GM21390 (cell line): Measurements from ENCODE around the gene TLL1.

Source experiments
- ATAC-seq: cut with Tn5 transposase; IDR thresholded peaks from one replicate; pipeline ENCODE4 v1.9.1; 2021; ENCODE audit not compliant: unreplicated experiment

The TLL1 gene

GRCh38 chr4:165872461-165873297 lies at the start of gene TLL1:
TSS of gene TLL1 (plus strand) at chr4:165873237. CDS start at chr4:165873905, 668 bp downstream.
- ATAC-seq, result no peak

- no peak for ATAC-seq
These were observed 46.9 kb upstream of the TLL1 start for GRCh38 chr4:165826166-165826565.

DNA sequence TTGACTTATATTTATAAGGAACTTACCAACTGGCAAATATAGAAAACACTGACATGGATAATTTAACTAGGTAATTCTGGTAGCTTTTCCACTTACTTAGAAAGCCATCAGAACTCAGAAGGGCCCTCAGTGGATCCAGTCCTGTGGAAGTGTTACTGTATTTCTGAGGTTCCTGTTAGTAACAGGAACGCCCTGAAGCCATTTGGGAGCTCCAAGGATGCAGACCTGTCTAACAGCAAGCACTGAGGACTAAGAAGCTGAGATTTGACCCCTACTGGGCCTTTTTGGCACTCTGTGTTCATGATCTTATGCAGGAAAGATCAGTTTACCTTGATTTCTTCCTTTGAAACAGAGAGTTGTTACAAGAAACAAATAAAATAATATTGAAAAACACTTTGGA lies 46.0 kb upstream of the TLL1 start:
- no peak for ATAC-seq

GRCh38 chr4:165828928-165829327 lies 44.1 kb upstream of the TLL1 start:
- ATAC-seq, result no peak

GRCh38 chr4:165834116-165834515 lies 38.9 kb upstream of the TLL1 start:
- ATAC-seq, result no peak

DNA sequence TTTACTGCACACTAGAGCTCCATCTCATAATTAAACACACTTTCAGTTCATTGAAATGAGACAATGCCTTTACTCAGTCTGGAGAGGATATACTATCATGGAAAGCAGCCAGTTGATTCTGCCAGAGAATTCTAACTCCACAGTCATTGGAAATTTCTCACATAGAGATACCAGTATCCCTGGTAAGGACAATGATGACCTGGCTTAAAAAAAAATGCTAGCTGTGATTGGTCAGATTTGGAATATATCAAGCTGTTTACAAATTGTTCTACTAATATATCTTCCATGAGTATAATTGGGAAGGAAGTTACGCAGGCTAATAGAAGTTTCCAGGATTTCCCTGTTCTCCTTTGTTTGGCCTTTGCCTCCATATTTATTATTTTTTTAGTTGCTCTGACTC lies 34.5 kb upstream of the TLL1 start:
- ATAC-seq, result no peak

DNA sequence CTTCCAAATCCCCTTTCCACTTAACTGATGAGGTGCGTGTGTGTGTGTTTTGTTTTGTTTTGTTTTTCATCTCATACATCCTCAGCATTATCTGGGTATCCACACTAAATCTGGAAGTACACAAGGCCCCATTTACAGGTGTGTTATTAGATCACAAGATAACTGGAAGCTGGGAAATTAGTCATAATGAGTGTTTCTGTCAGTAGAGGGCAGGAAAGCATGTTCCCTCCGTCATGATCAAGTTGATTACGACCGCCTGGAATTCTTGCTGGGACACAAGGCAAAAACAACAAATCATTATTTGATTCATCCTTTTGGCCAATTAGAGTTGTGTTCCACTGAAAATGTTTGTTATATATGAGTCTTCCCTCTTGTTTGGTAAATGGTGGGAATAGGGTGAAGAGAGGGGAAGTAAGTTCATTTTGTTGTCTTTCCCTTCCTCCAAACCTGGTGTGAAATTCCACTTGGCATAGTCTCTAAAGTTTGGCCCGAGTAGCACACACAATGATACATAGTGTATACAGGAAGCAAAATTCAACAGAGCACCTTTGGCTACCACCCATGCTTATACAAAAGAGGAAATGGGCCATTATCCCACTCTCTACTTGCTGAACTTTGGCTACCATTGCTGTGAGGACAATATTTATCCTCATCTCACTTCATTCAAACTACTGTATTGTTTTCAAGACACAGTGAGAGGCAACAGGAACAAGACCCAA lies 33.3 kb upstream of the TLL1 start:
- no peak for ATAC-seq

GRCh38 chr4:165842684-165843083 lies 30.4 kb upstream of the TLL1 start:
- no peak for ATAC-seq

DNA sequence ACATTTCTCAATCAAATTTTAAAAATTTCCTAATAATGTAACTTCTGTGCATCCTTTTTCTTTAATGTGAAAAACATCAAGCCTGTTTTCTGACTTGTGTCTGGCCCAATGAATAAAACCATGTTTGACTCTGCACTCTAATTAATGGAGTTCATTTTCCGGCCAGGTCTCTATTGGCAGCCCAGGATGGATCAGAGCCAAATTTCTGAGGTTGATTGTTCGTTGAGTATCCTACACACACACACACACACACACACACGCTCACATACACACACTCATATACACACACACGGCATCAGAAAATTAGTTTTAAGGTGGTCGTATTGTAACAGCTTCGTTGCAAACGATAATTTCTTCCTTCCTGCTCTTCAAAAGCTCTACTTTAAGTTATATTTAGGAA lies 28.9 kb upstream of the TLL1 start:
- ATAC-seq, result no peak

GRCh38 chr4:165851256-165851655 lies 21.8 kb upstream of the TLL1 start:
- ATAC-seq, result no peak

GRCh38 chr4:165855191-165855590 lies 17.8 kb upstream of the TLL1 start:
- no peak for ATAC-seq

DNA sequence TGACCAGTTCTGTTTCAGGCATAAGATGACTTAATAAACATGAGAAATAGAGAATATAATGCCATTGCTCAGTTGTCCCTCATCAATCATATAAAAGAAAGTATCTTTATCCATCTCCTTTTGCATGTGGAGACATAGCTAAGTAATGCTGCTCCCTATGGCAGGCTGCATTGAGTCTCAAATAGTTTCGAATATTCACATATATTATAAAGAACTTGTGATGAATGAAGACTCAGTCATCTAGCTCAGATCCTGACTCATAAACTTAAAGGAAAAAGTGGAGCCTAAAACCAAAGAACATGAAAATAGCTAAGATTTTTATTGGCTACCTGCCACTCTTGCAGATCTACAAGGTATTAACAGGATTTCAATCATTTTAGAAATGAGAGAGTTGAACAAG lies 11.7 kb upstream of the TLL1 start:
- no peak for ATAC-seq

DNA sequence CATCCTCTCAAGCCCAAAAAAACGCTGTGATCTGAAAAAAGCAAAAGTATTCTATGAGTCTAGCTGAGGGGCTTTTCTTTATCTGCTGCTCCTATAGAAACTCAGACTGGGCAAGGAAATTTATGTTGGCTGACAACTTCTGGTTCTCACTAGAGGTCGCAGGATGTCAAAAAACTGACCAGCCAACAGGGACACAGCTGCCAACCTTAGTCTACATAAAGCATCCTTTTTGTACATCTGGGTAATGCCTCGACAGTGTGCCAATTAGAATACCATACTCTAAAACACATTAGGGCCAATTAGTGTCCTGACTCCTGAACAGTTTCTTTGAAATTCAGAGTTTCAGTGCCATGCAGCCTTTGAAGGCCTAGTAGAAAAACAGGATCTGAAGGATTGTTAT lies 8.8 kb upstream of the TLL1 start:
- no peak for ATAC-seq

GRCh38 chr4:165866019-165866650 lies 6.9 kb upstream of the TLL1 start:
- ATAC-seq, result no peak

DNA sequence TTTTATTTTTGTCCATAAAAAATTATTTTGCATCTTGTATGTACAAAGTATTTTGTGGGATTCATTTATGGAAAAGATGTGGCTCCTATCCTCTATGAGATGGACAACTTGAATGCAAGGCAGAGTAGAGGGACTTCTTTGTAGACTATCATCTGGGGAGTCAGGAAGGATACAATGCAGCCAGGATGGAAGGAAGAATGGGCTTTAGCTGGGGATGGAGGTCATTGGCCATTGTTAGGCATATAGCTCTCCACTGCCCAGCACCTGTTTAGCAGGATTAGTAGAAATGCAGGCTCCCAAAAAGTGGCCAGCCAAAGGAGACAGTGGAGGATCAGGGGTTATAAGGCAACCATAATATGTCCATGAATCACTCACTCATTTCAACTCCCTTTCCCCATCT lies 5.1 kb upstream of the TLL1 start:
- ATAC-seq, result no peak

DNA sequence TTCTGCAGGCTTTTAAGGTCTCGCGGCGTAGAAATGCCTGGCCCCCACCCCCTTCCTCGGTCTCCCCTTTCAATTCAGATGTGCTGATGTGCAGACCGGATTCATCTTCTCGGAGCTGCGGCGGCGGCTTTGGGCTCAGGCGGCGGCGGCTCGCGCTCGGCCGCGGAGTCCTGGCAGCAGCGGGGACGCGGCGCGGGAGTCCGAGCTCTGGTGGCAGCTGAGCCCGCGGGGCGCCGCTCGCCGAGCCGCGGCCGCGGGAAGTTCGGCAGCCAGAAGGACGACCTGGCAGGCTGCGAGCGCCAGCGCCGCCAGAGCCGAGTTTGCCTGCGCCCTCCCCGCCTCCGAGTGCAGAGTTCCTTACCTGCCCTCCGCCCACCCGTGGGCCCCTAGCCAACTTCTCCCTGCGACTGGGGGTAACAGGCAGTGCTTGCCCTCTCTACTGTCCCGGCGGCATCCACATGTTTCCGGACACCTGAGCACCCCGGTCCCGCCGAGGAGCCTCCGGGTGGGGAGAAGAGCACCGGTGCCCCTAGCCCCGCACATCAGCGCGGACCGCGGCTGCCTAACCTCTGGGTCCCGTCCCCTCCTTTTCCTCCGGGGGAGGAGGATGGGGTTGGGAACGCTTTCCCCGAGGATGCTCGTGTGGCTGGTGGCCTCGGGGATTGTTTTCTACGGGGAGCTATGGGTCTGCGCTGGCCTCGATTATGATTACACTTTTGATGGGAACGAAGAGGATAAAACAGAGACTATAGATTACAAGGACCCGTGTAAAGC lies 448 bp downstream of the TLL1 start:
- no peak for ATAC-seq

GRCh38 chr4:165874072-165874790 lies 1.2 kb downstream of the TLL1 start:
- ATAC-seq, result no peak

GRCh38 chr4:165874791-165875371 lies 1.8 kb downstream of the TLL1 start:
- ATAC-seq, result no peak

- no peak for ATAC-seq
These were observed 2.4 kb downstream of the TLL1 start for GRCh38 chr4:165875446-165875845.

GRCh38 chr4:165877286-165877685 lies 4.2 kb downstream of the TLL1 start:
- ATAC-seq, result no peak
